GM12874 (cell line): ENCODE results near the gene KANSL1L.

ENCODE experiments used
- CTCF ChIP-seq: IDR thresholded peaks from 2 replicates; pipeline ENCODE4 v1.5.1; 2011; ENCODE audit warnings: low read depth, mild to moderate bottlenecking, control low read depth, low read length, moderate library complexity; ENCODE audit not compliant: insufficient read depth

KANSL1L gene

DNA sequence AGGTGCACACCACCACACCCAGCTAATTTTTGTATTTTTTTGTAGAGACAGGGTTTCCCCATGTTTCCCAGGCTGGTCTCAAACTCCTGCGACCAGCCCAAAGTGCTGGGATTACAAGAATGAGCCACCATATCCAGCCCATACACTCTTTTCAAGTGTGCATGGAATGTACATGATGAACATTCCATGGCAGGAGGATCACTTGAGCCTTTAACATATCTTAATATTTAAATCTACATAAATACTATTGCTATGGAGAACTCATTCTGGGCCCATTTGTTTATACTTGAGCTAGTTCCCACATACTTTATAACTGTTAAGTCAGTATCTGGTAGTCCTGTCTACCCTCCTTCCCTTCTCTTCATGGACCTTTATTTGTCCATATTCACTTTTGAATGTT, 120.3 kb downstream of the KANSL1L start:
- TF ChIP-seq CTCF = no peak

GRCh38 chr2:210049831-210050230, 121.4 kb downstream of the KANSL1L start:
- no peak for TF ChIP-seq CTCF

DNA sequence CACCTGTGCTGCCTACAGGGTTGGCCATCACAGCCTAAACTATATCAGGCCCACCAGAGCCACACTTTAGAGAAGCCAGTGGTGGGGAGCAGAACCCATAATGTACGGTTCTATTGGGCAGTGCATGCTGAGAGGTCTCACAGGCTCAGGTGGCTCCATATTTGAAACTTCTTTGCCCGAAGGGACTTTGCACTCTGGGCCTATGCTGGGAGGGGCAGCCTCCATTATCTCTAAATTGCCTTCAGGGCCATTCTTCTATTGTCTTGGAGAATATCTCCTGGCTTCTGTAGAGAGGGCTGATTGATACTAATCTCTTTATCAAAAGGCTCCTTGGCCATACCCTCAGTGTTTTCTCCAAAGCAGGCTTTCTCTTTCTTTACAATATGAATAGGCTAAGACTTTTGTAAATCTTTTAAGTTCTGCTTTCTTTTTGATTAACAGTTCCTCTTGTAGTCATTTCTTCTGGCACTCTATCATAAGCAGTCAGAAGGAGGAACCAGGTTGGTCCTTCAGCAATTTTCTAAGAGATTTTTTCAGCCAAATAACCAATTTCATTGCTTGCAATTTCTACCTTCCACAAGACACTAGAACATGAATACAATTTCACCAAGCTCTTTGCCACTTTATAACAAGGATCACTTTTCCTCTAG, 124.2 kb downstream of the KANSL1L start:
- no peak for TF ChIP-seq CTCF

DNA sequence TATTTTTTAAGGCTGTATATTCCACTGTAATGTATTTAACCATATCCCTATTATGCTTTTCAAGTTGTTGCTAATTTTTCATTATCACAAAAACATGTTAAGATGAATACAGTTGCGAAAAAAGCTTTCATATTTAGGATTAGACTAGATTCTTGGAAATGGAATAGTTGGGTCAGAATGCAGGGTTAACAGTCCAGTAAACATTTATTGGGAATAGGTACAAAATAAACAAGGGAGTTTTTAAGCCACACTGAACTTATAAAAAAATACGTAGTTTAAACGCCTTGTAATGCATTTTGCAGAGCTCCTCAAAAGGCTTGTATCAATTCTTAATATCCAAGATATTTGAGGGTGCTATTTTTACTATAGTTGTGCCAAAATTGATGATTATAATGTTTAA, 133.1 kb downstream of the KANSL1L start:
- TF ChIP-seq CTCF = no peak

- no peak for TF ChIP-seq CTCF
Observed at GRCh38 chr2:210035679-210036078, 135.5 kb downstream of the KANSL1L start.

DNA sequence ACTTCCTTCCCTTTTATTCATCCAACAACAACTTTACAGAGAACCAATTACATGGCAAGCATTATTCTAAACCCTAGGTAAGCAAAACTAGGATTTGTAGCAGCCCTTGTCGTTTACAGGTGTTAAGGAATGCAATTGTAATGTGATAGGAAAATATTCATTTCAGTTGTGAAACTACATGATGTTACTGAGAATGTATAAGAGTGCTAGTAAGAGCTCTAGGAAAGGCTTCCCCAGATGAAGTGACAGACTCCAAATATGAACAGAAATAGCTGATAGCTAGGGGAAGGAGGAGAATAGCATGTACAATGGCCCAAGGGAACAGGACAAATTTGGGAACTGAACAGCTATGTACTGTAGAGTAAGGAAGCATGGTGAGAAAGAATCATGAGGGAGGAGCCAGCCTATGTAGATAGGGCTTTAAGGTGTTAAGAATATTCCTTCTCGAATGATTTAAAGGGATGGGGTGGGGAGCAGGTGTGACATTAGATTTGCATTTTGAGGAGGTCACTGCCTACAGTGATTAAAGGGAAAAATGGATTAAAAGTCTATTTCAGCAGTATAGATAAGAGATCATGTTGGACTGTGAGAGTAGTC, 137.0 kb downstream of the KANSL1L start:
- no peak for TF ChIP-seq CTCF

DNA sequence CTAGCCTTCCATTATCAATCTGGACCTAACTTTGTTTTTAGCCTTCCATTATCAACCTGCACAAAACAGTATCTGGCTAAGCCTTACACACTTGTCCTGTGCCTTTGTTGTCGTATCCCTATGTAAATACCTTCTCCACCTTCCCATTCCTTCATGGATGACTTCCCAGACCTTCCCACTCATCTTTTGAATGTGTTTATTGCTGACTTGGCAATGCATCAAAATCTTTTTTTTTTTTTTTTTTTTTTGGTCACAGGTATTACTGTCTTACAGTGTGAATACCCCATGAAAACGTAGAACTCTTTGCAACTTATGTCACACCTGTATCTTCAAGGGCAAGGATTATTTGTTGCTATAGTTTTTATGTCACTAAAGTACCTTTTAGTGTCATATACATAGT, 143.0 kb downstream of the KANSL1L start:
- TF ChIP-seq CTCF = no peak
